ENCODE data around the gene SRGAP1. TPM values are rescaled to one million over a fixed set of nuclear protein-coding genes. Genes with fewer than 3 reads are reported as not detected.

The SRGAP1 gene
- total RNA-seq, 1 donor, result 18.1 TPM

DNA sequence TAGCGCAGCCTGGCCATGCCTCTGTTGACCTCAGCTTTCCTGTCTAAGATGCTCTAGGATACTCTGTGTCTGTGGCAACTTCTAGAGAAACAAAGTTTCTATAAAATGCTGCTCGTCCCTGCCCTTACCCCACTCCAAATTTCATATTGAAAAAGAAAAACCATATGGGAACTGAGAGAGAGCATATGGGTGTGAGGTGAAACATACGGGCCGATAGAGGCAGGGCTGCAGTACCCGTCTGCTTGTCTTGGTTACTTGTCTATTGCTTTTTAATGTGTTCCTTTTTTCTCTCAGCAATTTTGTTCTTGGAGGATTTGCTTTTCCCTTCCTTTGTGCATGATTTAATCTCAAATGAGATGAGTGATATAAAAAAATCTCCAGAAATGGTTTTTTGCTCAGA, 113.0 kb downstream of the SRGAP1 start:
- DNase-seq (ENCODE audit: low read depth), result no peak
- TF ChIP-seq, protein P1, sequence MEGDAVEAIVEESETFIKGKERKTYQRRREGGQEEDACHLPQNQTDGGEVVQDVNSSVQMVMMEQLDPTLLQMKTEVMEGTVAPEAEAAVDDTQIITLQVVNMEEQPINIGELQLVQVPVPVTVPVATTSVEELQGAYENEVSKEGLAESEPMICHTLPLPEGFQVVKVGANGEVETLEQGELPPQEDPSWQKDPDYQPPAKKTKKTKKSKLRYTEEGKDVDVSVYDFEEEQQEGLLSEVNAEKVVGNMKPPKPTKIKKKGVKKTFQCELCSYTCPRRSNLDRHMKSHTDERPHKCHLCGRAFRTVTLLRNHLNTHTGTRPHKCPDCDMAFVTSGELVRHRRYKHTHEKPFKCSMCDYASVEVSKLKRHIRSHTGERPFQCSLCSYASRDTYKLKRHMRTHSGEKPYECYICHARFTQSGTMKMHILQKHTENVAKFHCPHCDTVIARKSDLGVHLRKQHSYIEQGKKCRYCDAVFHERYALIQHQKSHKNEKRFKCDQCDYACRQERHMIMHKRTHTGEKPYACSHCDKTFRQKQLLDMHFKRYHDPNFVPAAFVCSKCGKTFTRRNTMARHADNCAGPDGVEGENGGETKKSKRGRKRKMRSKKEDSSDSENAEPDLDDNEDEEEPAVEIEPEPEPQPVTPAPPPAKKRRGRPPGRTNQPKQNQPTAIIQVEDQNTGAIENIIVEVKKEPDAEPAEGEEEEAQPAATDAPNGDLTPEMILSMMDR (IDR thresholded peaks at IDR 0.05; ENCODE audit: insufficient read depth, low read depth, low read length), result no peak
- no peak overlapping the region for H3K4me3 ChIP-seq (ENCODE audit: low read depth, low read length)

DNA sequence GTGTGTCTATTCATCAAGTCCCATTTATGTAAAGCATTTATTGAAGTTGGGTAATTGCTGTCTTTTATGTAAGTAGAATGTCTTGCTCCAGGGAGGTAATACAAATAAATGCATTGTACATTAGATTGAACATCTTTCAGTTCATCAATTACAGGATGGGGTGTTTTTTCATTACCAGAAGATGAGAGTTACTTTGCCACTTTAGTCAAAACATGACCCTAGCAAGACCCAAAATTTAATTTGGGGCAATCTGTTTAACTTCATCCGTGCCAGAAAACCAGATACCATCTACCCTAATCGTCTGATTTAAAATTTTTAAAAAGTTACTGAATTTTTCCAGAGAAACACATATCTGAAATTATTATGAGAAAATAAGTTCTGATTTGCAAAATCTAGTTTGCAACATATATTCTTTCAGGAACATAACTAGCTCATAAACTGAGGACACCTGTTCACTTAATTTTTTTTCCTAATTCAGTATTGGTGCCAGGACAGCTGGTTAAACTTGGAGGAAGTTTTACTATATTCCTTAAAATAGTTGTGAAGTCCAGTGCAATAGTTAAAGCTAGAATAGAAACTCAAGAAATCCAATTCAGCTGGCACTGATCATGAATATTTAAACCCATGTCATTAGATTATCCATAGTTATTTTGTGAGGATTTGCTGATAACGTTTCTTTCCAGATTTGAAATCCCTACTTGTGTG, 114.5 kb downstream of the SRGAP1 start:
- no peak for DNase-seq (ENCODE audit: low read depth)
- H3K4me3 ChIP-seq (ENCODE audit: low read depth, low read length), result no peak overlapping the region
- TF ChIP-seq, protein P1 (IDR thresholded peaks at IDR 0.05; ENCODE audit: insufficient read depth, low read depth, low read length), result no peak

DNA sequence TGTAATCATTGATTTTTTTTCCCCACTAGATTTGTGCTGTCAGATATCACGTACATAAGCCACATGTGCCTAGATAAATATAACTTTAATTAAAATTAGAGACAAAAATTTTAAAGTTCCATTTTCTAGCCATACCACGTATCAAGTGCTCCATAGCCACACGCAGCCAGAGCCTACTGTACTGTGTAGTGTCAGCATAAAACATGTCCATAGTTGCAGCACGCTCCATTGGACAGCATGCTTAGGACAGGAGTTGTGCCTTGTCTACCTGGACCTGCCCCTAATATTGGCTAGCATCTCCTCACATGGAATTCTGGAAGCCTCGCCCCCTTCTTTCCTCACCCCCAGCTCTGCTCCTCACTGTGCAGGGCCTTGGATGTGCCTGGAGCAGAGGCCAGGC, 116.5 kb downstream of the SRGAP1 start:
- TF ChIP-seq, protein P1 (IDR thresholded peaks at IDR 0.05; ENCODE audit: insufficient read depth, low read depth, low read length), result no peak
- no peak for DNase-seq (ENCODE audit: low read depth)
- H3K4me3 ChIP-seq (ENCODE audit: low read depth, low read length), result no peak overlapping the region

DNA sequence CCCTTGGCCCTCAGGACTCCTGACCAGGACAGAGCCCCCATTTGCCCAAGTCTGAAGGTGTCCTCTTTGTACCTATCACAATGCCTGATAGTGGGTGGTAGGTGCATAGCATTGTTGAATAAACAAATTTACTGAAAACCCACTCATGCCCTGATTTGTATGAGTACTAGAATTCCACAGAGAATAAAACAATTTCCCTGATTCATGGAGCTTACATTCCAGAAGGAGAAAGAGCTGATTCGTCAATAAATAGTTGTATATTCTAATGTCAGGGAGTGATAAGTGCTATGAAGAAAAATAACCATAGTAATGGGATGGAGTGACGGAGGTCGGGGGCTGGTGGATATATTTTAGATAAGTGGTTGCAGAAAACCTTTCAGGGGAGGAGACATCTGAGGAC, 117.0 kb downstream of the SRGAP1 start:
- no peak for DNase-seq (ENCODE audit: low read depth)
- TF ChIP-seq, protein P1 (IDR thresholded peaks at IDR 0.05; ENCODE audit: insufficient read depth, low read depth, low read length), result no peak
- no peak overlapping the region for H3K4me3 ChIP-seq (ENCODE audit: low read depth, low read length)

DNA sequence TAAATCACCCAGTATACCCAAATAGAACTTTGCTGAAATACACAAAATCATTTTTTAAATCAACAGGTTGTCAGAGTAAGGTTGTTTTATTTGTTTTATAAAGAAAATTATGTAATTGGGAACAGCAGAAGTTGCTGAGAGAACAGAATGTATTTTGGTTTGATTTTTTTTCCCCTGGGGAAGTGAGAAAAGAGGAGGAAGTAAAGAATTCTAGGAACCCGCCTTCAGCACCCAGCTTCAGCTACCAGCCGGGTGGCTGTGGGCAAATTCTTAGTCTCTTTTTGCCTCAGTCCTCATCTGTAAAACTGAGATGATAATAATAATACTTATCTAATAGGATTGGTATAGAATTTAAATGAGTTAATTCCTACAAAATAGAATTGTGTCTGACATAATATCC, 119.4 kb downstream of the SRGAP1 start:
- TF ChIP-seq, protein P1 (IDR thresholded peaks at IDR 0.05; ENCODE audit: insufficient read depth, low read depth, low read length), result no peak
- H3K4me3 ChIP-seq (ENCODE audit: low read depth, low read length), result no peak overlapping the region
- no peak for DNase-seq (ENCODE audit: low read depth)

DNA sequence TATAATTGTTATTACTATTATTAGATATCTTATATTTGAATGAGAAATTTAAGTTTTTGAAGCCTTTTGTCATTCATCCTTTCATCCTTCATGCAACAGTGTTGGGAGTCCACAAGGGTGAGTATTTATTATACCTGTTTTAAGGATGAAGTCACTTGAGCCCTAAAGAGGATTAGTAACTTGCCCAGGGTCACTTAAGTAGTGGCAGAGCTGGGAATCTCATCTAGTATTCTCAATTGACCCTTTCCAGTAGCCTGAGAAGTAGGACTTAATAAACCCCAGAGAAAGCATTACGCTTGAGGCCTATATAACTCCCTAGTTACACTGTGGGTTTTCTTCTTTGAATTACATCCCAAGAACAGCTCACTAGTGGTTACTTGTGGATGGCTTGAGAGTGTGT, 119.8 kb downstream of the SRGAP1 start:
- DNase-seq (ENCODE audit: low read depth), result no peak
- H3K4me3 ChIP-seq (ENCODE audit: low read depth, low read length), result no peak overlapping the region
- TF ChIP-seq, protein P1 (IDR thresholded peaks at IDR 0.05; ENCODE audit: insufficient read depth, low read depth, low read length), result no peak

All from fibroblast of villous mesenchyme (primary cell).